HG02678 (cell line): ENCODE measurements around the gene CCDC127.
"Not testable (repeated sequence)": the region's sequence is repeated elsewhere in the genome, so short reads cannot be mapped to it uniquely, and the experiment has no call there.

Source experiments
- ATAC-seq: cut with Tn5 transposase; IDR thresholded peaks from one replicate; pipeline ENCODE4 v1.9.1; 2021; ENCODE audit warnings: mild to moderate bottlenecking, moderate library complexity; ENCODE audit not compliant: unreplicated experiment

Gene CCDC127

DNA sequence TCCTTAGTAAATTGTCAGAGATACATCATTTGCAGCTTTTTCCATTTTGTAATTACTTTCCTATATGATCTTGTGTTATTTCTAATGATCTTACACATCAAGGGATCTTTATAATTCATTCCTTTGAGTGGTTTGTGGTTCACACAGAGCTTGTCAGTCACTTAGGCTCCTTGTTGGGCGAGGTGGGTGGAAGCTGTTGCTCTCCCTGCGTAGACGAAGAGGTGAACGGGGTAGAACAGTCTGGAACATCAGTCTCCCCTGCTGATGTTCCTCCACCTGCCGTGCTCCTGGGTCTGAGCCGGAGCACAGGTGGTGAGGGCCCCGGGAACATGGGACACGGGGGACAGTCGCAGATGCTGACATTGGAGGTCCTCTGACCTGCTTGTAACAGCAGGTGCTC lies 17.6 kb upstream of the CCDC127 start:
- ATAC-seq, result not testable (repeated sequence)

DNA sequence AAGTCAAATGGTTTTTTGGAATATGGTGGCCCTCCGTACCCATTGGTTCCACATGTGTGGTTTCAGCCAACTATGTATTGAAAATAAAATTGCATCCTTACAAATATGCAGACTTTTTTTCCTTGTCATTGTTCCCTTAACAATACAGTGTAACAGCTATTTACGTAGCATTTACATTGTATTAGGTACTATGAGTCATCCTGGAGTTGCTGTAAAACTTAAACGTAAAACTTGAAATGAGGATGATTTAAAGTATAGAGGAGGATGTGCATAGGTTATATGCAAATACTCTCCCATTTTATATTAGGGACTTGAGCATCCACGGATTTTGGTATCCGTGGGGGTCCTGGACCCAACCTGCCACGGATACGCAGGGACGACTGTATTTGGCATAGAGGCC lies 16.5 kb upstream of the CCDC127 start:
- no peak for ATAC-seq

DNA sequence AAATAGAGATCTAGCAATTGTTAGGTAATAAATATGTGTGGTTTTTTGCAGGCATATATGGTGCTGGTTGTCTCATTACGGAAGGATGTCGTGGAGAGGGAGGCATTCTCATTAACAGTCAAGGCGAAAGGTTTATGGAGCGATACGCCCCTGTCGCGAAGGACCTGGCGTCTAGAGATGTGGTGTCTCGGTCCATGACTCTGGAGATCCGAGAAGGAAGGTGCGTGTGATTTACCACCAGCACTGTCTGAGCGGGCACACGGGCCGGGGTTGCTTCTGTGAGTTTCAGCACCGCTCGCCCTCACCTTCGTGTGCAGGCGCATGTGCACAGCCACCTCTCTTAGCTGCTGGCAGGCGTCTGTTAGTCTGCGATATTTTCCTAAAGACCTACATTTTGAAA lies 15.5 kb upstream of the CCDC127 start:
- not testable (repeated sequence) for ATAC-seq

DNA sequence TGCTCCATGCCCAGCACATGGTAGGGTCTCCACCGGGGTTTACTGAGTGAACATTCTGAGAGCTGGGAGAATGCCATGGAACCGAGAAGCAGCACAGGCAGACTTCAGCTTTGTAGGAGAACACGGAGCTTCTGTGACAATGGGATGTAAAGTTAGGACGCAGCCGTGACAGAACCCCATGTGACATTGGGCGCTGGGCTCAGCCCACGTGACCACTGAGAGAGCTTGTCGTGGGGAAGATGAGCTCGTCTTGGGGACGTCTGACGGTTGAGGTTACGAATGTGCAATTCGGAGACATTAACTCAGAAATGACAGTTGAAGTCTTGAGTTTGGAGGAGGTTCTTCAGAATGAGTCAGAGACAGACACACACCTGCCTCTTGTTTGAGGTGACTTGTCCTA lies 13.7 kb upstream of the CCDC127 start:
- no peak for ATAC-seq

DNA sequence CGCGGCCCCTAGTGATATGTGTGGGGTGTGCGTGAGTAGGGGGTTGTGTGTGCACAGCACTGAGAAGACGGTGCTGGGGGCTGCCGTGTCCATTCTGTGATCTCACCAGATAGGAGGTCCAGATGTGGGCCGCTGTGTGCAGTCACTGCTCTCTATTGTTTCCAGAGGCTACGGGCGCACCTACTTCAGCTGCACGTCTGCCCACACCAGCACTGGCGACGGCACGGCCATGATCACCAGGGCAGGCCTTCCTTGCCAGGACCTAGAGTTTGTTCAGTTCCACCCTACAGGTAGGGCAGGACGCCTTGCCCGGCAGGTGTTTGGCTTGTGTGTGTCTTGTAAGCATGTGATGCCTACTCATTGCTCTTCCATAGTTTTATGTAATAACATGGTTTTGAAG lies 12.8 kb upstream of the CCDC127 start:
- ATAC-seq, result no peak

DNA sequence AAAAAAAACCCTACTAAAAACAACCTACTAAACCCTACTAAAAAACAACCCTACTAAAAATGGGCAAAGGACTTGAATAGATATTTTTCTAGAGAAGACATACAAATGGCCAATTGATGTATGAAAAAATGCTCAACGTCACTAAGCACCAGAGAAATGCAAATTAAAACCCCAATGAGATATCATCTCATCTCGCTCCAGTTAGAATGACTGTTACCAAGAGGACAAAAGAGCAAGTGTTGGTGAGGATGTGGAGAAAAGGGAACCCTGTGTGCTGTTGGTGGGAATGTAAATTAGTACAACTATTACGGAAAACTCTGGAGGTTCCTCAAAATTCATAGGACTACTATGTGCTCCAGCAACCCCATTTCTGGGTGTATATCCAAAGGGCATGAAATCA lies 10.9 kb upstream of the CCDC127 start:
- ATAC-seq, result no peak

DNA sequence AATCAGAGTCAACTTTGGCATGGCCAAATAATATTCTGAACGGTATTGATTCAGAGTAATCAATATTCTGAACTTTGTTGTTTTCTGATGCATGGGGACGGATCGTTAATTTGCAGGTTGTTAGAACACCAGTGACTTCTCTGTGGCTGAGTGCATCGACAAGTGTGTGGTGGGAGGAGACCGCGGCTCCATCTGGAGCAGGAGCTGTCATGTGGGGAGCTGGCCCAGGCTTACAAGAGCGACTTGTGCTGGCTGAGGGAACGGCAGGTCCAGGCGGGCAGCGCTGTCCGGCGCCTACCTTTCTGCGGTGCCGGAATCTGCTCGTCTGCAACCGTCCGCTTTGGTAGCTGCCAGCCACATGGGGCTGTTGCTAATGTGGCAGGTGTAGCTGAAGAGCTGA lies 9.4 kb upstream of the CCDC127 start:
- not testable (repeated sequence) for ATAC-seq

DNA sequence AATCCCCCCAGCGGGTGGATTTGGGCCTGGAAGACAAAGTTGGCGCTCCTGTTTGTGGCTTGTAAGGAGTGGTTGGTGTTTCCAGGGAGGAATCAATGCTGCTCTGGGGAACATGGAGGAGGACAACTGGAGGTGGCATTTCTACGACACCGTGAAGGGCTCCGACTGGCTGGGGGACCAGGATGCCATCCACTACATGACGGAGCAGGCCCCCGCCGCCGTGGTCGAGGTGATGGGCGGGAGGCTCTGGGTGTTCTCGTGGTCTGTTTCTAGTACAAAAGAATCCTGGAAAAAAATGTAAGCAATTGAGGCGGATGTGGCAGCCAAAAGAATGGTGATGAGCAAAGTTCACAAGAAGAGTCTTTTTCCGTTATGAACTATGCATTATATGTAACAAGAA lies 7.4 kb upstream of the CCDC127 start:
- ATAC-seq, result no peak

DNA sequence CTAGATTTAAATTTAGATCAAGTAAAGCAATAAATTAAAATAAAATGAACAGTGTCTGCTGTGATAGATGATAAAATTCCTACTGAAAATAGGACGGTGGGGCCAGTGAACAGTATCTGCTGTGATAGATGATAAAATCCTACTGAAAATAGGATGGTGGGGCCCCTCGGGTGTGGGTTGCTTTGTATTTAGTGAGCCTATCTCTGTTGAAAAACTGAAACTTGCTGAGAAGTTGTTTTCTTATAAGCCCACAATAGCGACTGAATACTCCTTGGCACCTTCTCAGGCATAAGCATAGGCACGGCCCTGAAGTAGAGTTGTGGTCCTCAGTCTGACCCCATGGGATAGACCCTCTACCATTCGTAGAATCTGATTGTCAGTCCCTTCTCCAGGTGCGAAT lies 5.8 kb upstream of the CCDC127 start:
- no peak for ATAC-seq

DNA sequence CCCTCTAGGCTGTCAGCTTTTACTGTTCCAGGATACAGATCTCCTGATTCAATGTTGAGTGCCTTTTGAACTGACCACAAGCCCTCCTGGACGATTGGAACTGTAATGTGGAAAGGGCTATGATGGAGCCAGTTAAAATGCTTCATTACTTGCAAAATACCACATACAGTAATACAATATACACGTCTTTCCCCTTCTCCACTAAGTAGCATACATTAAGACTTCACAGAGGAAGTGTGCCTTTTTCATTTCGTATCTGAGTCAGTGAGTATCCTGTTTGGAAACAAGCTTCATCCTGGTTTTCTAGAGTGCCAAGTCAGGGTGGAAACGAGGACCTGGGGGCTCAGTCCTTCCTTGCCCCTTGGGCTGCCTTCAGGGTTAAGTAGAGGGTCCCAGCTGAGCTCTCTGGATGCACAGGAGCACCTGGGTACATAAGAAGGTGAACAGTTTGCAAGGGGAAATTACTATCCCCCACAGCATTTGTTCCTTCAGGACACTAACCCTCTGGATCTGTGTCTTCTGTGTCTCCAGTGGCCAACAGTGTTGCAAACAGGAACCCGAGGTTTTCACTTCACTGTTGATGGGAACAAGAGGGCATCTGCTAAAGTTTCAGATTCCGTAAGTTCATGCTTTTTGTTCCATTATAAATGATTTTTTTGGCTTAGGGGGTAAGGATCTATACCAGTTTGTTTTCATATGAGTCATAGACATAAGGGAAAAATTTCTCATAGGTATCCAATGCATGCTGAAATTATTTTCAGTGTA lies 5.2 kb upstream of the CCDC127 start:
- not testable (repeated sequence) for ATAC-seq

DNA sequence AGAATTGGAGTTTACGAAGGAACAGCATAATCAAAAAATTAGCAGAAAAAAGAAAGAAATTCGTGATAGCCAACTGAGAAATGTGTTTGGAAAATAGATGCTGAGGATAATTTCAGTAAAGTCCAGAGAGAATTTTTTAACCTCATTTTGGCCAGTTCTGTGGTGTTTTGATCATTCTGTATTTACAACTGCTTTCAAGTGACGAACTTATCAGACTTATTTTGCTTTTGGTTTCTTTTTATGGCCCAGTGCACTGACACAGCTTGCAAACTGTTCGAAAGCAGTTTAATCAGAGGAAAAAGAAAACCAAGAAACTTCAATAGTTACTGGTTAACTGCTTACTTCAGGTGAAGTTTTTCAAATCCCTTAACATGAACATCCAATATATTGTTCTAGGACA lies 2.0 kb upstream of the CCDC127 start:
- peak; percentile 31 for ATAC-seq

DNA sequence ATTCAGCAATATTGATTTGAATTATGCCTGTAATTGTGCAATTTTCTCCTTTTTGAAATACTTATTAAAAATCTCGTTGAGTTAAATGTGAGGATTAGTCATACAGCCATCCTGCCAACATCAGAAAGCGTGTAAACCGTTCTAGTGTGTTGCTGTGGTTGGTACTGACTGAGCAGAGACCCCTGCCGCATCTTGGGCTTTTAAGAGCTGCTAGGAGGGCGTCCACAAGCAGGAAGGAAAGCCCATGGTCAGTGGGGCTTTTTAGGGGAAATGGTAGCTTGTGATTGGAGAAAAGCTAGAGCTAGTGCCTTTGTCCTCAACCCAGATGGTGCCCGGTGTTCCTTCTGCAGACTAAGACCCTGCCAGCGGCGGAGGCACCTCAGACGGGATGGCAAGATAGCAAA lies 1.5 kb upstream of the CCDC127 start:
- no peak for ATAC-seq

DNA sequence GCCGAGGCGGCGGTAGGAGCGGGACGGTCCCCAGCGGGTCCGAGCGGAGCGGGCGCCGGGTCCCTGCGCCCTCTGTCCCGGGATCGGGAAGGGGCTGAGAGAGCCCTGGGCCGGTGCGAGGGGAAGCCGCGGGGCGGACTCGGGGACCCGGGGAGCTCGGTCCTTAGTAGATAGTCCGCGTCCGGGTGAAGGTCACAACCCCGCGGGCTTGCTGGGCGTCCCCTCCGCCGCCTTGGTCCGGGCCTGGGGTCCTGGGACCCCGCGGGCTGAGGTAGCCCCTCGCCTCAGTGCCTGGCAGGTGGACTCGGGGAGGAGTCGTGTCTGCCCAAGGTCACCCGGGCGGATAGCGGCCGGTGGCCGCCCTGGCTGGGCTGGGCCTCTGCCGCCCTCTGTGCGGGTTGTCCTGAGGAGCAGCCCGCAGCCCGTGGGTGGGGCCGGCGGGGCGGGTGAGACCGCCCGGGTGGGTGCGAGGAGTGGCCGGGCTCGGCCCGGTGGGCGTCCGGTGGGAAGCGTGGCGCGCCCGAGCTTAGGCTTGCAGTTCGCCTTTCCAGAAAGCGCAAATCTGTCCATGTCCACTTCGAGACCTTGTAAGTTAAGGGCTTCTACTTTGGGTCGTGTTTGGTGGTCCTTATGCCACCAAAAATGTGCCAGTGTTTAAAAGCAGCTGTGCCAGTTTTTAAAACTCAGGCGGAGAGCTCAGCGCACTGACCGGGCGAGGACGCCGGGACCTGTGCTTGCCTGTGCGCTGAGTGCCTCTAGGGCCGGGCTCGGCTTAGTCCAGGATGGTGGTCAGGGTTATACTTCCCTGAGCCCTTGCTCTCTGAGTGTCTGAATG lies 721 bp upstream of the CCDC127 start:
- peak; percentile 24 for ATAC-seq

DNA sequence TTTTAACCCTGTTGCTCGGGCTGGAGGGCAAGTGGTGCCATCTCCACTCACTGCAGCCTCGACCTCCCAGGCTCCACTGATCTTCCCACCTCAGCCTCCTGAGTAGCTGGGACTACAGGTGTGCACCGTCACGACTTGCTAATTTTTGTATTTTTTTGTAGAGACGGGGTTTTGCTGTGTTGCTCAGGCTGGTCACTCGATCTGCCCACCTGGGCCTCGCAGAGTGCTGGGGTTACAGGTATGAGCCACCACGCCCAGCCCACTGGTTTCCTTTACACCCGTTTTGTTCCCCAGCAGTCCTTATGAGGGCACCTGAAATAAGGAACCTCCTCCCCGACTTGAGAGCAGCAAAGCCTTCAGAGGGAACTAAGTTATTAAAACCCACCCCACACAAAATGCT lies 1.9 kb downstream of the CCDC127 start:
- not testable (repeated sequence) for ATAC-seq

DNA sequence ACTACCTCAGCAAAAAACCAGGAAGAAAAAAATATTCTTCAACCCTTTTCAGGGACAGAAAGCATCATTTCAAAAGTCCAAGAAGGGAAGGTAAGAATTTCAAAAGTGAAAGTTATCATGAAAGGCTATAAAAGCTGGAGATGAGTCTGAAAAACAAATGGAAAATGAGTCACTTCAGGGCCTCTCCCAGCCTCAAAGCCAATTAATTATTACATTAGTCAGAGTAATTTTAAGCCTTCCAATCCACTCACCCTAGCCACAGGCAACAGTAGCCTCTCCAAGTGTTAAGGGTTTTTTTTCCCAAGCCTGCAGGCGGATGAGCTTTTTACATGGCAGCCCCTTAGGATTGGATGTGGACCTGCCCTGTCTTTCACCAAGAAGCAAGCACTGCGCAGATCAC lies 2.7 kb downstream of the CCDC127 start:
- ATAC-seq, result not testable (repeated sequence)

DNA sequence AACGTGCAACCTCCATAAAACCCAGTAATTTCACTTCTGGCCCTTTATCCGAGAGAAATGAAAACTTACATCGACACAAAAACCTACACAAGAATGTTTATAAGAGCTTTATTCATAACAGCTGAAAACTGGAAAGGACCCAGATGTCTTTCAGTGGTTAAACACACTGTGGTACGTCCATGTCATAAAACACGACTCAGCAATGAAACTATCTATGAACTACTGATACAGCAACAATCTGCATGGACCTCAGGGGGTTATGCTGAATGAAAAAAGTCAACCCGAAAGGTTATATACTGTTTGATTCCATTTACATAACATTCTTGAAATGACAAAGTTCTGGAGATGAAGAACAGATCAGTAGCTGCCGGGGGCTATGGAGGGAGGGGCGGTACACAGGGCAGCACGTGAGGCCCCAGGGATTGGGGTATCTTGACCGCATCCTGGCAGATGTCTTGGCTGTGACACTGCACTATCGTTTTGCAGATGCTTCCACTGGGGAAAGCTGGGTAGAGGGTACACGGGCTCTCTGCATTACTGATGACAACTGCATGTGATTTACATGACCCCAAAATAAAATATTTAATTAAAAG lies 4.1 kb downstream of the CCDC127 start:
- no peak for ATAC-seq

DNA sequence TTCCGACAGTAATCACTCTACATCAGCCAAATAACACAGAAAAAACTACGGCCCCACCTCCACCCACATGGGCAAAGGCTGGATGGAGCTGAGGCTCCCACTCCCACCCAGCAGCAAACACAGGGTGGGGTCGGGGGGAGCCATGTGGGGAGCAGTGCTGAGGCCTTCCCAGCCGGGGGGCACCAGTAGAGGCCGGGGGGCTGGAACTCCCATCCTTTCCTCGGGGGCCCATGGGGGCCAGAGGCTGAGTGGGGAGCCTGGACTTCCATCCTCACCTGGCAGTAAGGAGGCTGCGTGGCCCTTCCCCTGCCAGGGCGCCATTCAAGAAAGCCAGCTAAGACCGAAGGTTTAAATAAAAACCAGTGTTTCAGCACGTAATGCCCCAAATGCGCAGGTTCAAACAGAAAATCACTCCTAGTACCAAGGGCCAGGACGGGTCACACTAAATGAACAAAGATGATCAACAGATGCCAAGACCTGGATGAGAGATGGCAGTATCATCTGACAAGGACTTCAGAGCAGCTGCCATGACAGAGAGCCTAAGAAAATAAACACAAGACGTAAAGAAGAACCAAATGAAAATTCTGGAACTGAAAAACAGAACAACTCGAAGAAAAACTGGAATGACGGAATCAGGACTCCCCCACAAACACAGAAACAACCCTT lies 9.4 kb downstream of the CCDC127 start:
- no peak for ATAC-seq

DNA sequence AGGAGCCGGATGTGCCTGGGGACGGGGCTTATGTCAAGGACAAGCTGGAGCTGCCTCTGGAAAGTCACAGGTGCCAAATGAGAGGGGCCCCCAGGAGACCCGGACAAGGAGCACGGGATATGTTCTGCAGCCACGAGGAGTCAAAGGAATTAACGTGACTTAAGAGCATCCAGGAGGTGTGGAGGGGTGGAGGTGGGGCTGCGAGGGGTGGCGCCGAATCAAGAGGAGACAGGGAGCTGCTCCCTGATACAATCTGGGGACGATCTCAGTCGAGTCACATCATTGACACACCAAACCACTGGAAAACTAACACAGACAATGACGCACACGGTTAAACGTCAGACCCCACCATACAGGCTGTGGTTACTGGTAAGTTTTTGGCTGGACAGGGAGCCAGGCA lies 10.4 kb downstream of the CCDC127 start:
- no peak for ATAC-seq

DNA sequence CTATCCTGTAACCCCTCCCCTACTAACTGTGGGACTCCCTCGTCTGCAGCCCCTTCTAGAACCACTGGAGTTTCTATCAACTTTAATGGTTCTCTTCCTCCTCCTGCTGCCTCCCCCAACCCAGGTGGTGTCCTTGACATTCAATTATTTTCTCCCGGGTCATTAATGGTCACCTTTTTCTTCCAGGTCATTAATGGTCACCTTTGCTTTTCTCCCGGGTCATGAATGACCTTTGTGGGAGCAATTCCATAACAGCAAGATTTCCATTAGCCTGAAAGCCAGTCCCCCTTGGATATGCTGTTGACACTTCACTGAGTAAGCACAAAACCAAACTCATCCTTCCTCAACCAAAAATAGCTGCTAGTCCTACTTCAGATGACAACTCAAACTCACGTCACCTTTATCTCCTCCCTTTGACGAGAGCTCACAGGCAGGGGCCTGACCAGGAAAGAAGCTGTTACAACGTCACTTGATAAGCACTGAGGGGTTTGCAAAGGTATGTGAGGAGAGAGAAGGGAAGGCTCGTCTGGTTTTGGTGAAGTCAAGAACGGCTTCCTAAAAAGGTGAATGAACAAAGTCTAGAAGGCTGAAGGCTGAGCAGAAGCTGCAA lies 10.9 kb downstream of the CCDC127 start:
- ATAC-seq, result no peak

DNA sequence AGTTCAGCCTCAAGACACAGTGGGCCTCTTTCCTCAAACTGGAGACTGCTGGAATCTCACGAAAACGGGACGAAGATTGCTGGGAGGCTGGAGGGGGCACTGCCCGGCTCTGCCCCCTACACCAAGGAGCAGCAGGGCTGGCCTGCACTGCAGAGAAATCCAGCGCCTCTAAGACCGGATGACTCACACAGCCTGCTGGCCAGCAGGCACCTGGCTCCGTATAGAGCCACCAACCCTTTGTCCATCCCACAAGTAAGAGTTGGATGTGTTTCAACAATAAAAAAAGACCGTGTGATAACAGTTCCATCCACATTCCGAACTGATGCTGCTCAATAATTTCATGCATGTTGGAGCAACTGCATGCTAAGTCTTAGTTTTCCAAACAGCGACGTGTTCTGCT lies 11.5 kb downstream of the CCDC127 start:
- no peak for ATAC-seq
